DOHH2 (cell line): ENCODE measurements around the gene SAV1.
"Not testable (repeated sequence)": the region's sequence is repeated elsewhere in the genome, so short reads cannot be mapped to it uniquely, and the experiment has no call there.

ENCODE experiments used
- H3F3A ChIP-seq: fragments of 200-600 bp; sonication (generic), shearing (Covaris generic); 2 replicates; pipeline ENCODE4 v1.6.0; 2016; ENCODE audit warnings: antibody characterized with exemption, mild to moderate bottlenecking; ENCODE audit not compliant: control insufficient read depth, insufficient read depth
- H3K27ac ChIP-seq: fragments of 200-600 bp; sonication (generic); 2 replicates; pipeline ENCODE4 v1.5.1; 2014; ENCODE audit warnings: low read depth, mild to moderate bottlenecking, low read length, moderate library complexity
- H3K27me3 ChIP-seq: fragments of 200-600 bp; sonication (generic); 2 replicates; pipeline ENCODE4 v1.6.1; 2014; ENCODE audit warnings: mild to moderate bottlenecking, low read length, mixed read lengths; ENCODE audit not compliant: control insufficient read depth
- H3K36me3 ChIP-seq: fragments of 200-600 bp; sonication (generic); 2 replicates; pipeline ENCODE4 v1.6.1; 2014; ENCODE audit warnings: mild to moderate bottlenecking, low read length, moderate library complexity, mixed read lengths; ENCODE audit not compliant: control insufficient read depth
- H3K4me1 ChIP-seq: fragments of 200-600 bp; sonication (generic); 2 replicates; pipeline ENCODE4 v1.6.1; 2014; ENCODE audit warnings: mild to moderate bottlenecking, low read length, mixed read lengths; ENCODE audit not compliant: control insufficient read depth
- H3K4me2 ChIP-seq: fragments of 200-600 bp; sonication (generic); 2 replicates; pipeline ENCODE4 v1.6.0; 2014; ENCODE audit warnings: mild to moderate bottlenecking, low read length, moderate library complexity
- H3K4me3 ChIP-seq: fragments of 200-600 bp; sonication (generic); 2 replicates; pipeline ENCODE4 v1.5.1; 2014; ENCODE audit warnings: mild to moderate bottlenecking, low read length, mixed read lengths
- H3K79me2 ChIP-seq: fragments of 200-600 bp; sonication (generic); 2 replicates; pipeline ENCODE4 v1.6.1; 2014; ENCODE audit warnings: mild to moderate bottlenecking, low read length, mixed read lengths; ENCODE audit not compliant: control insufficient read depth
- H3K9me2 ChIP-seq: fragments of 200-600 bp; sonication (generic); replicated peaks from 2 replicates; pipeline ENCODE4 v1.6.1; 2014; ENCODE audit warnings: mild to moderate bottlenecking, low read length, mixed read lengths; ENCODE audit not compliant: control insufficient read depth
- H3K9me3 ChIP-seq: fragments of 200-600 bp; sonication (generic); 2 replicates; pipeline ENCODE4 v1.6.1; 2014; ENCODE audit warnings: antibody characterized with exemption, low read length, mixed read lengths; ENCODE audit not compliant: control insufficient read depth, insufficient read depth
- H4K20me1 ChIP-seq: fragments of 200-600 bp; sonication (generic); 2 replicates; pipeline ENCODE4 v1.6.0; 2014; ENCODE audit warnings: low read depth, mild to moderate bottlenecking, antibody characterized with exemption, low read length, moderate library complexity; ENCODE audit not compliant: control insufficient read depth, insufficient read depth
- CTCF ChIP-seq: fragments of 200-600 bp; sonication (generic); IDR thresholded peaks from one replicate; pipeline ENCODE4 v1.5.1; 2014; ENCODE audit warnings: antibody characterized with exemption, mild to moderate bottlenecking, low read depth, low read length; ENCODE audit not compliant: poor library complexity, severe bottlenecking
- EZH2phosphoT487 ChIP-seq: fragments of 200-600 bp; sonication (generic); IDR thresholded peaks from 2 replicates; pipeline ENCODE4 v1.6.1; 2017; ENCODE audit warnings: borderline replicate concordance, mild to moderate bottlenecking, antibody characterized with exemption, low read length, moderate library complexity, mixed read lengths

The SAV1 gene

GRCh38 chr14:50697659-50698290, 29.7 kb upstream of the SAV1 start:
- no peaks in the 10 kb centered on the region for H3K27me3 ChIP-seq
- H3K9me3 ChIP-seq = peaks cover 10% of the 10 kb centered on the region; the same call in 1 of the 2 replicates
- H3K36me3 ChIP-seq = no peaks in the 10 kb centered on the region
- no peaks in the 10 kb centered on the region for H3F3A ChIP-seq
- no peaks in the 10 kb centered on the region for H3K9me2 ChIP-seq
- H3K79me2 ChIP-seq = no peaks in the 10 kb centered on the region
- no peak overlapping the region for H3K27ac ChIP-seq
- H4K20me1 ChIP-seq = no peaks in the 10 kb centered on the region
- H3K4me2 ChIP-seq = no peak overlapping the region
- peaks cover 9% of the 10 kb centered on the region for H3K4me1 ChIP-seq
- H3K4me3 ChIP-seq = no peak overlapping the region
- no peak for TF ChIP-seq CTCF
- TF ChIP-seq EZH2phosphoT487 = no peak

- not testable (repeated sequence) for H3K9me2 ChIP-seq, H3K4me2 ChIP-seq, H3K36me3 ChIP-seq, H3K27ac ChIP-seq, H3F3A ChIP-seq, H3K9me3 ChIP-seq, H4K20me1 ChIP-seq, H3K79me2 ChIP-seq, H3K4me3 ChIP-seq, H3K4me1 ChIP-seq, H3K27me3 ChIP-seq
These were observed 26.2 kb upstream of the SAV1 start for GRCh38 chr14:50694260-50694659.

- Histone ChIP-seq H3K4me2 (no peak overlapping the region), H3K36me3 (no peaks in the 10 kb centered on the region), H4K20me1 (no peaks in the 10 kb centered on the region), H3K9me2 (no peaks in the 10 kb centered on the region), H3K4me1 (no peaks in the 10 kb centered on the region), H3K79me2 (no peaks in the 10 kb centered on the region), H3K27ac (no peak overlapping the region), H3K4me3 (no peak overlapping the region), H3F3A (no peaks in the 10 kb centered on the region), H3K9me3 (peaks cover 2% of the 10 kb centered on the region; the same call in 1 of the 2 replicates), H3K27me3 (no peaks in the 10 kb centered on the region)
- TF ChIP-seq CTCF (no peak), EZH2phosphoT487 (no peak)
These were observed 20.8 kb upstream of the SAV1 start for GRCh38 chr14:50688875-50689274.

- Histone ChIP-seq H3K9me3 (no peaks in the 10 kb centered on the region), H3K27ac (no peak overlapping the region), H3K9me2 (no peaks in the 10 kb centered on the region), H4K20me1 (no peaks in the 10 kb centered on the region), H3F3A (no peaks in the 10 kb centered on the region), H3K4me3 (no peak overlapping the region), H3K4me1 (peaks cover 27% of the 10 kb centered on the region), H3K79me2 (no peaks in the 10 kb centered on the region), H3K4me2 (no peak overlapping the region), H3K36me3 (no peaks in the 10 kb centered on the region), H3K27me3 (no peaks in the 10 kb centered on the region)
- TF ChIP-seq EZH2phosphoT487 = no peak
- no peak for TF ChIP-seq CTCF
These were observed 11.6 kb upstream of the SAV1 start for GRCh38 chr14:50679674-50680073.
